Fibroblast of skin of left quadriceps (primary cell): ENCODE measurements around the gene CDC25B.

ENCODE experiments used
- DNase-seq, 2 experiments: peaks; one replicate each; pipeline ENCODE4 v3.0.0-alpha.2; 2013; ENCODE audit warnings: low read depth in 2 of 2

Gene CDC25B

GRCh38 chr20:3764659-3765058 is 31.5 kb upstream of the CDC25B start:
- DNase-seq = no peak

GRCh38 chr20:3765171-3765882 is 30.8 kb upstream of the CDC25B start:
- DNase-seq = no peak

GRCh38 chr20:3766422-3767109 is 29.5 kb upstream of the CDC25B start:
- no peak for DNase-seq

GRCh38 chr20:3767110-3767426 is 29.0 kb upstream of the CDC25B start:
- no peak for DNase-seq

- DNase-seq = peak; percentile 96 to 97
Observed at GRCh38 chr20:3767427-3768341, 28.4 kb upstream of the CDC25B start, which contains the start of gene ADISSP. Gene ADISSP, minus strand, starts transcription at chr20:3767753. Its CDS starts 7,653 bp downstream, at chr20:3760100.

GRCh38 chr20:3768342-3769130 is 27.6 kb upstream of the CDC25B start:
- DNase-seq = peak in 1 of 2 experiments; percentile 62

- no peak for DNase-seq
Observed at GRCh38 chr20:3771552-3772058, 24.5 kb upstream of the CDC25B start.

- no peak for DNase-seq
Observed at GRCh38 chr20:3775457-3776108, 20.5 kb upstream of the CDC25B start.

- no peak for DNase-seq
Observed at GRCh38 chr20:3777381-3777715, 18.8 kb upstream of the CDC25B start.

- DNase-seq = peak in 1 of 2 experiments; percentile 10
Observed at GRCh38 chr20:3777716-3778629, 18.1 kb upstream of the CDC25B start.

- no peak for DNase-seq
Observed at GRCh38 chr20:3778976-3779375, 17.1 kb upstream of the CDC25B start.

GRCh38 chr20:3781153-3781910 is 14.8 kb upstream of the CDC25B start, which contains the start of gene SPEF1:
Gene SPEF1, minus strand, starts transcription at chr20:3781448. Its CDS starts 161 bp downstream, at chr20:3781287.
- peak; percentile 83 to 86 for DNase-seq

- no peak for DNase-seq
Observed at GRCh38 chr20:3782597-3782996, 13.5 kb upstream of the CDC25B start.

- DNase-seq = no peak
Observed at GRCh38 chr20:3783068-3783489, 13.0 kb upstream of the CDC25B start.

- DNase-seq = no peak
Observed at GRCh38 chr20:3783511-3784195, 12.5 kb upstream of the CDC25B start.

- DNase-seq = no peak
Observed at GRCh38 chr20:3784216-3784853, 11.8 kb upstream of the CDC25B start.

- no peak for DNase-seq
Observed at GRCh38 chr20:3784863-3785239, 11.3 kb upstream of the CDC25B start.
